Neutrophil (primary cell): ENCODE measurements around the gene IREB2.
A peak's percentile ranks its signal among the peaks of the same experiment; 100 is the strongest.

Source experiments
- H3K27ac ChIP-seq: fragments of 200-600 bp; sonication (generic); 2 replicates; pipeline ENCODE4 v1.5.1; 2016; ENCODE audit warnings: mild to moderate bottlenecking, moderate library complexity
- H3K27me3 ChIP-seq: fragments of 200-600 bp; sonication (generic); 2 replicates; pipeline ENCODE4 v1.6.0; 2016; ENCODE audit warnings: mild to moderate bottlenecking
- H3K36me3 ChIP-seq: fragments of 200-600 bp; sonication (generic); 2 replicates; pipeline ENCODE4 v1.5.1; 2017
- H3K4me1 ChIP-seq, 2 experiments: fragments of 200-600 bp in 1 of 2; sonication (generic) in 1 of 2; 1 replicate in 1 of 2; 2 replicates in 1 of 2; pipeline versions ENCODE4 v1.5.1 to v1.6.1; 2013 to 2016; ENCODE audit warnings: low read depth in 1 of 2, low read length in 1 of 2, mild to moderate bottlenecking in 1 of 2, moderate library complexity in 1 of 2; ENCODE audit not compliant: control insufficient read depth in 1 of 2, insufficient read depth in 1 of 2
- H3K4me3 ChIP-seq, 2 experiments: fragments of 200-600 bp in 1 of 2; sonication (generic) in 1 of 2; 1 replicate in 1 of 2; 2 replicates in 1 of 2; pipeline ENCODE4 v1.5.1; 2013 to 2016; ENCODE audit warnings: low read depth in 1 of 2, low read length in 1 of 2, mild to moderate bottlenecking in 1 of 2, moderate library complexity in 1 of 2
- H3K9me3 ChIP-seq: fragments of 200-600 bp; sonication (generic); 2 replicates; pipeline ENCODE4 v1.5.1; 2016
- CTCF ChIP-seq: fragments of 200-600 bp; sonication (generic); IDR thresholded peaks from 2 replicates; pipeline ENCODE4 v1.5.1; 2016; ENCODE audit warnings: antibody characterized with exemption

IREB2 gene

GRCh38 chr15:78453447-78453846, 15.4 kb downstream of the IREB2 start:
- H3K9me3 ChIP-seq = no peaks in the 10 kb centered on the region
- H3K36me3 ChIP-seq = no peaks in the 10 kb centered on the region
- no peak for TF ChIP-seq CTCF
- peak overlapping the region; percentile 71 for H3K27ac ChIP-seq
- H3K4me3 ChIP-seq = peak overlapping the region in 1 of 2 experiments; percentile 1
- H3K4me1 ChIP-seq = peaks cover 24 to 26% of the 10 kb centered on the region in 2 experiments
- H3K27me3 ChIP-seq = no peaks in the 10 kb centered on the region

- H3K4me1 ChIP-seq = peaks cover 24 to 26% of the 10 kb centered on the region in 2 experiments
- no peaks in the 10 kb centered on the region for H3K27me3 ChIP-seq
- TF ChIP-seq CTCF = no peak
- peak overlapping the region; percentile 71 for H3K27ac ChIP-seq
- no peaks in the 10 kb centered on the region for H3K36me3 ChIP-seq
- peak overlapping the region in 1 of 2 experiments; percentile 0 for H3K4me3 ChIP-seq
- H3K9me3 ChIP-seq = no peaks in the 10 kb centered on the region
These were observed 17.0 kb downstream of the IREB2 start for GRCh38 chr15:78454992-78455391.

GRCh38 chr15:78455749-78456148, 17.7 kb downstream of the IREB2 start:
- Histone ChIP-seq H3K4me1 (peaks cover 24 to 28% of the 10 kb centered on the region in 2 experiments), H3K27me3 (no peaks in the 10 kb centered on the region), H3K4me3 (no peak overlapping the region), H3K9me3 (no peaks in the 10 kb centered on the region), H3K27ac (peak overlapping the region; percentile 18), H3K36me3 (no peaks in the 10 kb centered on the region)
- no peak for TF ChIP-seq CTCF

GRCh38 chr15:78456426-78456825, 18.4 kb downstream of the IREB2 start:
- no peak overlapping the region for H3K27ac ChIP-seq
- no peaks in the 10 kb centered on the region for H3K9me3 ChIP-seq
- peaks cover 28 to 35% of the 10 kb centered on the region in 2 experiments for H3K4me1 ChIP-seq
- no peaks in the 10 kb centered on the region for H3K27me3 ChIP-seq
- no peaks in the 10 kb centered on the region for H3K36me3 ChIP-seq
- TF ChIP-seq CTCF = no peak
- no peak overlapping the region for H3K4me3 ChIP-seq

GRCh38 chr15:78457101-78457500, 19.1 kb downstream of the IREB2 start:
- Histone ChIP-seq H3K4me1 (peaks cover 30 to 40% of the 10 kb centered on the region in 2 experiments), H3K36me3 (no peaks in the 10 kb centered on the region), H3K27me3 (no peaks in the 10 kb centered on the region), H3K4me3 (no peak overlapping the region), H3K27ac (no peak overlapping the region), H3K9me3 (no peaks in the 10 kb centered on the region)
- TF ChIP-seq CTCF = no peak

- peak overlapping the region; percentile 77 for H3K27ac ChIP-seq
These were observed 22.7 kb downstream of the IREB2 start for GRCh38 chr15:78460737-78461136.

More at GRCh38 chr15:78460737-78461136, 22.7 kb downstream of the IREB2 start:
- Histone ChIP-seq H3K4me3 (no peak overlapping the region), H3K27me3 (no peaks in the 10 kb centered on the region), H3K36me3 (peaks cover 28% of the 10 kb centered on the region), H3K4me1 (peaks cover 13 to 24% of the 10 kb centered on the region in 2 experiments), H3K9me3 (no peaks in the 10 kb centered on the region)
- no peak for TF ChIP-seq CTCF
